Activated naive CD4-positive, alpha-beta T cell treated with anti-CD3 and anti-CD28 coated beads, Interleukin-2, amount 50 U/mL, for 24 hours (primary cell): ENCODE data around the gene KBTBD8.

Source experiments
- H3K27ac Mint-ChIP-seq: one replicate; pipeline ENCODE4 v1.8.0; 2021; ENCODE audit warnings: mild to moderate bottlenecking, mixed read lengths
- H3K27me3 Mint-ChIP-seq: one replicate; pipeline ENCODE4 v1.8.0; 2021; ENCODE audit warnings: mixed read lengths
- H3K36me3 Mint-ChIP-seq: one replicate; pipeline ENCODE4 v1.8.0; 2021; ENCODE audit warnings: mixed read lengths
- H3K4me1 Mint-ChIP-seq: one replicate; pipeline ENCODE4 v1.8.0; 2021; ENCODE audit warnings: mixed read lengths
- H3K4me3 Mint-ChIP-seq: one replicate; pipeline ENCODE4 v1.8.0; 2021; ENCODE audit warnings: mild to moderate bottlenecking, mixed read lengths
- H3K9me3 Mint-ChIP-seq: one replicate; pipeline ENCODE4 v1.8.0; 2021; ENCODE audit warnings: mixed read lengths

Gene KBTBD8

GRCh38 chr3:67047051-67047450 lies 48.9 kb downstream of the KBTBD8 start:
- Mint-ChIP-seq H3K4me1 (peaks cover 6% of the 10 kb centered on the region), H3K27ac (no peak overlapping the region), H3K9me3 (peaks cover 6% of the 10 kb centered on the region), H3K27me3 (peaks cover 3% of the 10 kb centered on the region), H3K36me3 (no peaks in the 10 kb centered on the region), H3K4me3 (no peak overlapping the region)

- Mint-ChIP-seq H3K9me3 (peaks cover 12% of the 10 kb centered on the region), H3K4me3 (no peak overlapping the region), H3K36me3 (peaks cover 1% of the 10 kb centered on the region), H3K27ac (no peak overlapping the region), H3K4me1 (peaks cover 6% of the 10 kb centered on the region), H3K27me3 (peaks cover 3% of the 10 kb centered on the region)
Observed at GRCh38 chr3:67048067-67048714, 50.1 kb downstream of the KBTBD8 start.

- Mint-ChIP-seq H3K9me3 (peaks cover 12% of the 10 kb centered on the region), H3K36me3 (peaks cover 1% of the 10 kb centered on the region), H3K27me3 (peaks cover 3% of the 10 kb centered on the region), H3K4me1 (peaks cover 6% of the 10 kb centered on the region), H3K27ac (no peak overlapping the region), H3K4me3 (no peak overlapping the region)
Observed at GRCh38 chr3:67048715-67049074, 50.6 kb downstream of the KBTBD8 start.

- Mint-ChIP-seq H3K27ac (no peak overlapping the region), H3K9me3 (no peaks in the 10 kb centered on the region), H3K27me3 (peaks cover 7% of the 10 kb centered on the region)
Observed at GRCh38 chr3:67059443-67059842, 61.3 kb downstream of the KBTBD8 start.

More at GRCh38 chr3:67059443-67059842, 61.3 kb downstream of the KBTBD8 start:
- Mint-ChIP-seq H3K36me3 (peaks cover 2% of the 10 kb centered on the region), H3K4me1 (no peaks in the 10 kb centered on the region), H3K4me3 (no peak overlapping the region)
